Activated T-helper 9 cell treated with anti-CD3 and anti-CD28 coated beads, Interleukin-2, amount 50 U/mL, for 16 hours (primary cell): Measurements from ENCODE around the gene RPL10L.

ENCODE experiments used
- DNase-seq: peaks from one replicate; pipeline ENCODE4 v3.0.0-alpha.2; 2020; ENCODE audit warnings: low read depth

RPL10L gene

GRCh38 chr14:46651526-46652144, at the start of gene RPL10L:
Gene RPL10L, minus strand, starts transcription at chr14:46651781. Its CDS starts 45 bp downstream, at chr14:46651736.
- DNase-seq, result no peak

GRCh38 chr14:46691819-46692218, 40.2 kb upstream of the RPL10L start:
- DNase-seq, result no peak

GRCh38 chr14:46686652-46687051, 35.1 kb upstream of the RPL10L start:
- DNase-seq, result no peak

GRCh38 chr14:46672128-46672527, 20.5 kb upstream of the RPL10L start:
- no peak for DNase-seq

GRCh38 chr14:46663382-46663781, 11.8 kb upstream of the RPL10L start:
- no peak for DNase-seq

DNA sequence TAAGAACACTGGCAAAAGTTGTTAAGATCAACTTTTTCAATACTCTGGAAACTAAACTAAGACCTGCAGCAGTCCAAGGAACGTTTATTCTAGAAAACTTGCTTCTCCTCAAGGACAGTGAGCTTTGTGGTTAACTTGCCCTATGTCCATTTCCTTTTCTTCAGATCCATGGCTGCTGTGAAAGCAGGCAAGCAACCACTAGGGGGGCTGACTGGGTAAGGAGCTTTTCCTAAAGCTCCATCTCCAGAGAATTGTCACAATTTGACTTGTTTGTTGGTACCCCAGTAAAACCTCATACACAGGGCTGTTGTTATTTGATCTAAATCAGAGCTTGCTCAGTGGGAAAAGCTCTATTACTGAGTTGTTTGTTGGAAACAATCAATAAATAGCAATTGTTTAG, 10.1 kb upstream of the RPL10L start:
- no peak for DNase-seq

- no peak for DNase-seq
These were observed 1.6 kb upstream of the RPL10L start for GRCh38 chr14:46653031-46653755.

DNA sequence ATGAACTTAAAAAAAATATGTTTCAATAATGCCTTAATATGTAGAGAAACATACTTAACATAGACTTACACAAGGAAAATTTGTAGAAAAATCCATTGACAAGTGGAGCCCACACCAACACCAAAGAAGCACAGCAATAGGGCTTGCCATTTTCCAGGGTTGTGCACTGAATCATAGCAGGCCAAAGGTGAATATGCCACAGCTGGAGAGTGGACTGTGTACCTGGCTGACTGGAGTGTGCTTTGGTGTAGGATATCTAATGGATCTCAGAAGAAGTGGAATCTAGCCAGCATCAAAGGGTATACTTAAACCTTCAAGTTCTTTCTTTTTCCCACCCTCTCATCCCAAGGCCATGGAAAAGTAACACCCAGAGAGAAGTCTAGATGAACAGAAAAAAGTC, 4.8 kb downstream of the RPL10L start:
- no peak for DNase-seq

DNA sequence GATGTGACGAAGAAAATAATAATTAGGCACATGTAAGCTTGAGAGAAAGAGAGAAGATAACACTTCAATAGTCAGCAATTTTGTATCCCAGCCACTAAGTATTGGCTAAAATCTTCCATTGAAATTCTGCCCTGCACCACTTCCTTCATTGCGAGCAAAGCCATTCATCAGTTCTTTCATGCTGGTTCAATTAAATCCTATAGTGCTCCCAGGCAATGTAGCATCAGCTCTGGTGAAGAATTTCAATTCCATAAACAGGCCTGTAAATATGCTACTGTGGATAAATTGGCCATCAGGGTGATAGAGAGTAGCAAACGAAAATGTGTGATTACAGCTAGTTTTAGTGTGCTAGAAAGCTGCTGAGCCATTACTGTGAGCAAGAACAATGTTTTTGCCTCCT, 24.7 kb downstream of the RPL10L start:
- no peak for DNase-seq
